HEK293T (cell line): Measurements from ENCODE around the gene UBXN11.

Experiments
- CTCF ChIA-PET: fragments of 350-600 bp; formaldehyde crosslinking; extraction: SDS; loops from one replicate; lab custom pipeline; 2021; ENCODE audit warnings: antibody characterized with exemption, inconsistent platforms; lab: Yijun Ruan, JAX
- POLR2A ChIA-PET: fragments of 350-600 bp; formaldehyde crosslinking; extraction: SDS; loops from one replicate; lab custom pipeline; 2020; ENCODE audit warnings: antibody characterized with exemption, inconsistent platforms; lab: Yijun Ruan, JAX
- DNase-seq: peaks from one replicate; pipeline ENCODE4 v3.0.0; 2012; ENCODE audit warnings: mixed read lengths; ENCODE audit errors: extremely low spot score
- ARNT ChIP-seq: fragments of 450-650 bp; IDR thresholded peaks from 2 replicates; pipeline ENCODE4 v1.6.1; 2017; ENCODE audit warnings: mild to moderate bottlenecking
- BHLHE40 ChIP-seq: fragments of 450-650 bp; IDR thresholded peaks from 2 replicates; pipeline ENCODE4 v1.6.1; 2016; ENCODE audit warnings: mild to moderate bottlenecking, moderate library complexity, borderline replicate concordance
- CTBP1 ChIP-seq: fragments of 450-650 bp; IDR thresholded peaks from 2 replicates; pipeline ENCODE4 v1.6.1; 2016; ENCODE audit warnings: borderline replicate concordance
- ELF4 ChIP-seq: fragments of 450-650 bp; IDR thresholded peaks from 2 replicates; pipeline ENCODE4 v1.6.1; 2017; ENCODE audit warnings: antibody characterized with exemption
- FOXA1 ChIP-seq: fragments of 450-650 bp; IDR thresholded peaks from 2 replicates; pipeline ENCODE4 v1.6.1; 2016; ENCODE audit warnings: mild to moderate bottlenecking
- FOXK2 ChIP-seq: fragments of 450-650 bp; IDR thresholded peaks from 2 replicates; pipeline ENCODE4 v1.6.1; 2016; ENCODE audit warnings: mild to moderate bottlenecking
- FOXM1 ChIP-seq: fragments of 450-650 bp; IDR thresholded peaks from 2 replicates; pipeline ENCODE4 v1.6.1; 2017; ENCODE audit warnings: mild to moderate bottlenecking, borderline replicate concordance
- HDGF ChIP-seq: fragments of 450-650 bp; IDR thresholded peaks from 2 replicates; pipeline ENCODE4 v1.6.1; 2017; ENCODE audit warnings: antibody characterized with exemption, borderline replicate concordance
- L3MBTL2 ChIP-seq: fragments of 450-650 bp; conservative IDR thresholded peaks from 2 replicates; pipeline ENCODE4 v1.6.1; 2016; ENCODE audit warnings: mild to moderate bottlenecking
- LEF1 ChIP-seq: fragments of 450-650 bp; IDR thresholded peaks from 2 replicates; pipeline ENCODE4 v1.6.1; 2017; ENCODE audit warnings: mild to moderate bottlenecking, borderline replicate concordance
- NFRKB ChIP-seq: fragments of 450-650 bp; IDR thresholded peaks from 2 replicates; pipeline ENCODE4 v1.6.1; 2016; ENCODE audit warnings: mild to moderate bottlenecking, moderate library complexity
- PKNOX1 ChIP-seq: fragments of 450-650 bp; IDR thresholded peaks from 2 replicates; pipeline ENCODE4 v1.6.1; 2016
- SP1 ChIP-seq: fragments of 450-650 bp; IDR thresholded peaks from 2 replicates; pipeline ENCODE4 v1.6.1; 2017
- SUZ12 ChIP-seq: fragments of 450-650 bp; IDR thresholded peaks from 2 replicates; pipeline ENCODE4 v1.6.1; 2016; ENCODE audit warnings: mild to moderate bottlenecking
- TARDBP ChIP-seq: fragments of 450-650 bp; IDR thresholded peaks from 2 replicates; pipeline ENCODE4 v1.6.1; 2016
- ZNF384 ChIP-seq: fragments of 450-650 bp; IDR thresholded peaks from 2 replicates; pipeline ENCODE4 v1.6.1; 2016

UBXN11 gene

GRCh38 chr1:26353210-26353859 lies 46.9 kb upstream of the UBXN11 start:
- CTCF ChIA-PET: interaction anchor here (0.8 to 1.4 kb wide), 2 partner anchors 33 to 69 kb away, joined by 3 to 4 read pairs; no protein-coding TSS in a partner anchor
- TF ChIP-seq PKNOX1 (no peak), SP1 (no peak), FOXA1 (no peak), ELF4 (no peak), TARDBP (no peak), NFRKB (no peak), FOXK2 (no peak), ZNF384 (no peak), FOXM1 (no peak), SUZ12 (no peak), L3MBTL2 (no peak), ARNT (no peak), BHLHE40 (no peak), HDGF (no peak), LEF1 (no peak), CTBP1 (no peak)
- POLR2A ChIA-PET: interaction anchor here (0.5 kb wide), 1 partner anchor 127 kb away, joined by 3 read pairs; no protein-coding TSS in a partner anchor
- DNase-seq: no peak

- POLR2A ChIA-PET: no interaction called here
- CTCF ChIA-PET: interaction anchor here (0.6 to 1.4 kb wide), 3 partner anchors 34 to 762 kb away, joined by 3 to 4 read pairs (median 3); no protein-coding TSS in a partner anchor
- DNase-seq: no peak
- TF ChIP-seq NFRKB (no peak), SUZ12 (no peak), CTBP1 (no peak), ZNF384 (no peak), ARNT (no peak), FOXK2 (no peak), TARDBP (no peak), PKNOX1 (no peak), HDGF (no peak), LEF1 (no peak), L3MBTL2 (no peak), FOXM1 (no peak), SP1 (no peak), BHLHE40 (no peak)
Observed at GRCh38 chr1:26352338-26352679, 45.9 kb upstream of the UBXN11 start.

- ChIA-PET CTCF (interaction anchor here (1.4 kb wide), 1 partner anchor 68 kb away, joined by 4 read pairs; no protein-coding TSS in a partner anchor), POLR2A (no interaction called here)
- DNase-seq: no peak
- TF ChIP-seq FOXM1: no peak
- TF ChIP-seq LEF1: no peak
- TF ChIP-seq CTBP1: no peak
- no peak for TF ChIP-seq SP1
- no peak for TF ChIP-seq BHLHE40
- no peak for TF ChIP-seq ARNT
- TF ChIP-seq SUZ12: no peak
- no peak for TF ChIP-seq NFRKB
- no peak for TF ChIP-seq TARDBP
- TF ChIP-seq HDGF: no peak
- TF ChIP-seq FOXA1: no peak
- TF ChIP-seq ELF4: no peak
- no peak for TF ChIP-seq ZNF384
- TF ChIP-seq PKNOX1: no peak
- no peak for TF ChIP-seq FOXK2
- TF ChIP-seq L3MBTL2: no peak
Observed at GRCh38 chr1:26351590-26352337, 45.3 kb upstream of the UBXN11 start.

- POLR2A ChIA-PET: no interaction called here
- DNase-seq: no peak
- TF ChIP-seq FOXA1: no peak
- CTCF ChIA-PET: interaction anchor here (1.1 kb wide), 1 partner anchor 13 kb away, joined by 3 read pairs; no protein-coding TSS in a partner anchor
Observed at GRCh38 chr1:26350701-26351589, 44.5 kb upstream of the UBXN11 start.

GRCh38 chr1:26350343-26350700 lies 43.9 kb upstream of the UBXN11 start:
- ChIA-PET CTCF (interaction anchor here (0.7 to 1.1 kb wide), 2 partner anchors 13 to 108 kb away, joined by 3 to 9 read pairs; no protein-coding TSS in a partner anchor), POLR2A (no interaction called here)
- no peak for DNase-seq
- TF ChIP-seq LEF1 (no peak), NFRKB (no peak), FOXA1 (no peak), FOXM1 (no peak), ZNF384 (no peak), ELF4 (no peak), SP1 (no peak), SUZ12 (no peak), FOXK2 (no peak), PKNOX1 (no peak)
